HG03432 (cell line): ENCODE results near the gene MEST.
"Not testable (repeated sequence)": the region's sequence is repeated elsewhere in the genome, so short reads cannot be mapped to it uniquely, and the experiment has no call there.

ENCODE experiments used
- ATAC-seq: cut with Tn5 transposase; IDR thresholded peaks from one replicate; pipeline ENCODE4 v1.9.1; 2021; ENCODE audit warnings: mild to moderate bottlenecking, moderate library complexity; ENCODE audit not compliant: unreplicated experiment

The MEST gene

GRCh38 chr7:130483031-130483430 lies 8.9 kb upstream of the MEST start:
- no peak for ATAC-seq

GRCh38 chr7:130485734-130486113 lies 6.2 kb upstream of the MEST start:
- ATAC-seq: no peak

- ATAC-seq: no peak
Observed at GRCh38 chr7:130486114-130486953, 5.6 kb upstream of the MEST start.

GRCh38 chr7:130486954-130487436 lies 4.9 kb upstream of the MEST start:
- no peak for ATAC-seq

- ATAC-seq: no peak
Observed at GRCh38 chr7:130488392-130489139, 3.3 kb upstream of the MEST start.

GRCh38 chr7:130489140-130489983 lies 2.5 kb upstream of the MEST start:
- no peak for ATAC-seq

GRCh38 chr7:130490311-130490791 lies 1.5 kb upstream of the MEST start:
- no peak for ATAC-seq

GRCh38 chr7:130490888-130491804 lies 739 bp upstream of the MEST start:
- ATAC-seq: no peak

GRCh38 chr7:130492523-130493274 lies 814 bp downstream of the MEST start:
- no peak for ATAC-seq

- ATAC-seq: no peak
Observed at GRCh38 chr7:130493275-130493873, 1.5 kb downstream of the MEST start.

GRCh38 chr7:130494431-130494858 lies 2.6 kb downstream of the MEST start:
- no peak for ATAC-seq

- no peak for ATAC-seq
Observed at GRCh38 chr7:130500463-130500862, 8.6 kb downstream of the MEST start.

- no peak for ATAC-seq
Observed at GRCh38 chr7:130500910-130501309, 9.0 kb downstream of the MEST start.

GRCh38 chr7:130505753-130506152 lies 13.9 kb downstream of the MEST start:
- no peak for ATAC-seq

GRCh38 chr7:130506358-130506757 lies 14.5 kb downstream of the MEST start:
- no peak for ATAC-seq

- not testable (repeated sequence) for ATAC-seq
Observed at GRCh38 chr7:130512038-130512437, 20.2 kb downstream of the MEST start.

GRCh38 chr7:130513447-130513846 lies 21.6 kb downstream of the MEST start:
- ATAC-seq: no peak

- ATAC-seq: no peak
Observed at GRCh38 chr7:130515315-130516040, 23.6 kb downstream of the MEST start.
